ENCODE measurements around the gene QPCT. TPM values are rescaled to one million over a fixed set of nuclear protein-coding genes. Genes with fewer than 3 reads are reported as not detected.

Gene QPCT
- total RNA-seq, 1 experiment from 2014 or later, result 7.1 TPM

Other genes starting within 250 kb of the QPCT start
- 14.0 and 29.4 TPM in 2 replicates for gene EIF2AK2, start 187.7 kb upstream of the QPCT start, total RNA-seq (2014; rRNA removed; shearing (Covaris generic))
- 0.63 TPM in 1 of 2 replicates, not detected in the other for gene SULT6B1, start 156.0 kb upstream of the QPCT start, total RNA-seq (2014; rRNA removed; shearing (Covaris generic))
- 30.8 and 32.6 TPM in 2 replicates for gene CEBPZOS, start 148.1 kb upstream of the QPCT start, total RNA-seq (2014; rRNA removed; shearing (Covaris generic))
- 61.4 and 75.9 TPM in 2 replicates for gene CEBPZ, start 113.0 kb upstream of the QPCT start, total RNA-seq (2014; rRNA removed; shearing (Covaris generic))
- gene NDUFAF7, start 113.0 kb upstream of the QPCT start, total RNA-seq (2014; rRNA removed; shearing (Covaris generic)), result 9.8 and 16.6 TPM in 2 replicates
- 77.3 and 78.9 TPM in 2 replicates for gene PRKD3, start 19.8 kb upstream of the QPCT start, total RNA-seq (2014; rRNA removed; shearing (Covaris generic))

Measured in SJSA1 (cell line).